Esophagus (tissue), 2 donors: ENCODE data around the gene PDIA6. TPM values are rescaled to one million over a fixed set of nuclear protein-coding genes. Genes with fewer than 3 reads are reported as not detected.
"Not testable (repeated sequence)": the region's sequence is repeated elsewhere in the genome, so short reads cannot be mapped to it uniquely, and the experiment has no call there.

Source experiments
- H3K27ac ChIP-seq, 2 donors: one replicate each; pipeline ENCODE4 v1.5.1; 2013; ENCODE audit warnings: low read depth in 2 of 2, mild to moderate bottlenecking in 2 of 2, inconsistent platforms in 1 of 2, low read length in 1 of 2, moderate library complexity in 1 of 2
- H3K27me3 ChIP-seq, 2 donors: one replicate each; pipeline ENCODE4 v1.6.1; 2013; ENCODE audit warnings: low read length in 2 of 2, control low read depth in 1 of 2, mild to moderate bottlenecking in 1 of 2; ENCODE audit not compliant: insufficient read depth in 2 of 2, control insufficient read depth in 1 of 2
- H3K36me3 ChIP-seq, 2 donors: one replicate each; pipeline ENCODE4 v1.6.1; 2013; ENCODE audit warnings: low read length in 1 of 2; ENCODE audit not compliant: control insufficient read depth in 2 of 2, insufficient read depth in 2 of 2
- H3K4me1 ChIP-seq, 2 donors: one replicate each; pipeline ENCODE4 v1.6.1; 2013; ENCODE audit warnings: low read length in 1 of 2; ENCODE audit not compliant: control insufficient read depth in 2 of 2, insufficient read depth in 2 of 2
- H3K4me3 ChIP-seq, 2 donors: one replicate each; pipeline ENCODE4 v1.5.1; 2013; ENCODE audit warnings: low read length in 2 of 2, mild to moderate bottlenecking in 2 of 2, low read depth in 1 of 2, moderate library complexity in 1 of 2
- H3K9me3 ChIP-seq, 2 donors: one replicate each; pipeline ENCODE4 v1.6.1; 2013; ENCODE audit warnings: mild to moderate bottlenecking in 2 of 2, low read depth in 1 of 2, low read length in 1 of 2, moderate library complexity in 1 of 2; ENCODE audit not compliant: control insufficient read depth in 2 of 2, insufficient read depth in 1 of 2
- WGBS, 2 donors: extraction: QIAGEN DNeasy Blood & Tissue Kit; methylation state at CpG; one replicate each; pipeline ENCODE4 v1.1.7; 2013; 5-methylcytosine and 5-hydroxymethylcytosine counted together
- polyA plus RNA-seq, 2 donors: library from polyadenylated mRNA; stranded (reverse); fragments of 200-250 nt; gene quantifications; one replicate each; pipeline ENCODE4 v1.2.3, GENCODE V29; 2013
- donor health status: healthy with polysubstance abuse.
- donor health status: Bipolar disorder and iron deficiency.

The PDIA6 gene
- polyA plus RNA-seq, 2 donors: 40.1 to 98.1 TPM

- H3K4me3 ChIP-seq: no peak overlapping the region
- no peak overlapping the region for H3K27ac ChIP-seq
- no peaks in the 10 kb centered on the region for H3K4me1 ChIP-seq
- no peaks in the 10 kb centered on the region for H3K9me3 ChIP-seq
- no peaks in the 10 kb centered on the region for H3K27me3 ChIP-seq
- peaks cover 6 to 49% of the 10 kb centered on the region in 2 donors for H3K36me3 ChIP-seq
- 94 to 96% methylated on average over 10 to 12 of the region's 12 CpGs for WGBS, 2 donors
Observed at GRCh38 chr2:10786240-10786982, 26.2 kb downstream of the PDIA6 start.

- H3K36me3 ChIP-seq: peaks cover 7 to 45% of the 10 kb centered on the region in 2 donors
- no peak overlapping the region for H3K27ac ChIP-seq
Observed at GRCh38 chr2:10785260-10785659, 27.3 kb downstream of the PDIA6 start.

GRCh38 chr2:10784719-10785118 is 27.9 kb downstream of the PDIA6 start:
- Histone ChIP-seq H3K36me3 (peaks cover 13 to 48% of the 10 kb centered on the region in 2 donors), H3K9me3 (no peaks in the 10 kb centered on the region), H3K27me3 (no peaks in the 10 kb centered on the region), H3K4me3 (no peak overlapping the region), H3K4me1 (no peaks in the 10 kb centered on the region), H3K27ac (no peak overlapping the region)
- WGBS, 2 donors: 82 to 86% methylated on average over 9 of the region's 9 CpGs

More at GRCh38 chr2:10785260-10785659, 27.3 kb downstream of the PDIA6 start:
- no peaks in the 10 kb centered on the region for H3K27me3 ChIP-seq
- no peaks in the 10 kb centered on the region for H3K4me1 ChIP-seq
- H3K4me3 ChIP-seq: no peak overlapping the region
- 97% methylated on average over 5 of the region's 5 CpGs for WGBS, 2 donors
- no peaks in the 10 kb centered on the region for H3K9me3 ChIP-seq

- Histone ChIP-seq H3K27me3 (no peaks in the 10 kb centered on the region), H3K36me3 (peaks cover 13 to 46% of the 10 kb centered on the region in 2 donors)
- 73% methylated on average over 4 of the region's 4 CpGs for WGBS, 2 donors
Observed at GRCh38 chr2:10783421-10783820, 29.2 kb downstream of the PDIA6 start.

GRCh38 chr2:10781746-10782145 is 30.8 kb downstream of the PDIA6 start:
- no peaks in the 10 kb centered on the region for H3K9me3 ChIP-seq
- no peak overlapping the region for H3K27ac ChIP-seq
- H3K4me3 ChIP-seq: no peak overlapping the region
- H3K36me3 ChIP-seq: peaks cover 13 to 43% of the 10 kb centered on the region in 2 donors
- H3K4me1 ChIP-seq: peaks cover 0 to 2% of the 10 kb centered on the region in 2 donors
- WGBS, 2 donors: 95 to 96% methylated on average over 8 of the region's 8 CpGs
- no peaks in the 10 kb centered on the region for H3K27me3 ChIP-seq

More at GRCh38 chr2:10783421-10783820, 29.2 kb downstream of the PDIA6 start:
- no peak overlapping the region for H3K27ac ChIP-seq
- no peak overlapping the region for H3K4me3 ChIP-seq
- no peaks in the 10 kb centered on the region for H3K4me1 ChIP-seq
- H3K9me3 ChIP-seq: no peaks in the 10 kb centered on the region

- H3K36me3 ChIP-seq: peaks cover 7 to 37% of the 10 kb centered on the region in 2 donors
- not testable (repeated sequence) for H3K27me3 ChIP-seq, H3K9me3 ChIP-seq, H3K4me3 ChIP-seq, H3K4me1 ChIP-seq, H3K27ac ChIP-seq
- 95 to 97% methylated on average over 11 of the region's 11 CpGs for WGBS, 2 donors
Observed at GRCh38 chr2:10780821-10781220, 31.8 kb downstream of the PDIA6 start.

DNA sequence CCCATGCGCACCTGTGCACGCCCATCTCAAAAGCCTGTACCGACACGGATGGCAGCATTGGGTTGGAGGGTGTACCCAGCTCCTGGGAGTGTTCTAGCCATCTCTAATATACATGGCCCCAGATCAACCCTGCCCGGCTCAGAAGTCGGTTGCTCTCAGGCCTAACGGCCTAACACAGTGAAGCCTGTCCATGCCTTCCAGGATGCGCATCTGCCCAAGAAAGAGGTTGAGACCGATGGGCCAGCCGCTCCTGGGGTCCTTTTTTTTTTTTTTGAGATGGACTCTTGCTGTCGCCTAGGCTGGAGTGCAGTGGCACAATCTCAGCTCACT is 32.1 kb downstream of the PDIA6 start:
- no peak overlapping the region for H3K4me3 ChIP-seq
- H3K9me3 ChIP-seq: no peaks in the 10 kb centered on the region
- peaks cover 7 to 37% of the 10 kb centered on the region in 2 donors for H3K36me3 ChIP-seq
- peaks cover 0 to 8% of the 10 kb centered on the region in 2 donors for H3K4me1 ChIP-seq
- no peak overlapping the region for H3K27ac ChIP-seq
- H3K27me3 ChIP-seq: no peaks in the 10 kb centered on the region
- 97% methylated on average over 11 of the region's 11 CpGs for WGBS, 2 donors

- H3K36me3 ChIP-seq: peaks cover 7 to 34% of the 10 kb centered on the region in 2 donors
- H3K9me3 ChIP-seq: no peaks in the 10 kb centered on the region
- no peaks in the 10 kb centered on the region for H3K27me3 ChIP-seq
- H3K27ac ChIP-seq: no peak overlapping the region
- H3K4me1 ChIP-seq: peaks cover 0 to 8% of the 10 kb centered on the region in 2 donors
- no peak overlapping the region for H3K4me3 ChIP-seq
- 96 to 97% methylated on average over 19 to 25 of the region's 25 CpGs for WGBS, 2 donors
Observed at GRCh38 chr2:10779776-10780490, 32.7 kb downstream of the PDIA6 start.

GRCh38 chr2:10778724-10779115 is 33.9 kb downstream of the PDIA6 start:
- no peak overlapping the region for H3K4me3 ChIP-seq
- H3K36me3 ChIP-seq: peaks cover 7 to 30% of the 10 kb centered on the region in 2 donors
- no peaks in the 10 kb centered on the region for H3K27me3 ChIP-seq
- H3K4me1 ChIP-seq: peaks cover 0 to 14% of the 10 kb centered on the region in 2 donors
- no peak overlapping the region for H3K27ac ChIP-seq
- H3K9me3 ChIP-seq: no peaks in the 10 kb centered on the region
- WGBS, 2 donors: 90 to 92% methylated on average over 12 of the region's 12 CpGs
